Inferior parietal cortex (tissue), 1 donor: ENCODE measurements around the gene ZNF106.

Source experiments
- DNase-seq: peaks from one replicate; pipeline ENCODE4 v3.0.0-alpha.2; 2016; ENCODE audit errors: extremely low spot score

ZNF106 gene

DNA sequence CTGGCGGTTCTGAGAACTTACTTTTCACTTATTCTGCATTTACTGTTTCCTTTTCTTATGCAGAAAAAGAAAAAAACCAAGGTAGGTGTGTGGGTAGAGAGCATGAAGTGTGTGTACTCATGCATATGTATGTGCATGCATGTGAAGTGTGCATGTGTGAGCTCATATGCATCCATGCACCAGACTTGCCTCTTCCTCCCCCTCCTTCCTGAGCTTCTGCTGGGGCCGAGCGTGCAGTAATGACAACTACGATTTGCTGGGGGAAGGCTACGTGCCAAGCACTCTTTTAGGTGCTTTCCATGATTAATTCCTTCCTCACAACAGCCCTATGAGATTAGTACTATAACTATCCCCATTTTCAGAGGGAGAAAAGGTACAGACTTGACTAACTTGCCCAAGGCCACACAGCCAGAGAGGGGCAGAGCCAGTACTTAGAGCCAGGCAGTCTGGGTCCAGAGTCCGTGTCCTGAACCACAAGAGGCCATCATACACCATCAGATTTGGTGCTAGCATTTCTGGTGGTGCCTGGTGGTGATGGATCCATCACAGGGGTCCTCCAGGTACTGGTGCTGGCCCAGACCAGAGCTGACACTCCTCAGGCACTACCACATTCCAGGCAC lies 85.0 kb downstream of the ZNF106 start:
- no peak for DNase-seq

GRCh38 chr15:42404461-42405235 lies 86.3 kb downstream of the ZNF106 start:
- peak; percentile 93 for DNase-seq

- DNase-seq = no peak
Measured at GRCh38 chr15:42403389-42403788, 87.6 kb downstream of the ZNF106 start.

DNA sequence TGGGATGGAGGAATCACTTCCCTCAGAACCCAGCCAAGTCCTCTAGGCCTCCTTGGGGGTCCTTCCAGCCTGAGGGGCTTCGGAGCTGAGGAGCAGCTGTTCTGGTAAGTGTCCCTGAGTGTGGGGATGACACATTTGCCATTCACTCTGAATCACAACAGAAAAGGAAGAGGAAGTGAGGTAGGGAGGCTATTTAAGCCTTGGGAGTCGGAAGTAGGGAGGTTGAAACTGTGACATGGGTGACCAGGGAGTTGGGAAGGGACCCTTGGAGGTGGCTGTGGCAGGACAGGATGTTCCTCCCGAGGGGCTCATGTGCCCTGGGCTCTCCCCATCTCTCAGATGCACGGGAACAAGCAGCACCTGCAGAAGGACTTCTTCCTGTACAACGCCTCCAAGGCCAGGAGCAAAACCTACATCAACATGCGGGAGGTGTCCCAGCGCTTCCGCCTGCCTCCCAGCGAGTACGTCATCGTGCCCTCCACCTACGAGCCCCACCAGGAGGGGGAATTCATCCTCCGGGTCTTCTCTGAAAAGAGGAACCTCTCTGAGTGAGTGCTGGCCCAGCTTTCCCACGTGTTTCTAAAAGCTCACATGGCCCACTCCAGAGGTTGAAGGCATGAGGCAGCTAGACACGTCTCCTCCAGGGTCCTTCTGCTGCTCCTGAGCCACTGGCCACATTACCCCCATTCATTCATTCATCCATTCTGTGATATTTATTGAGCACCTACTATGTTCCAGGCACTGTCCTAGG lies 88.3 kb downstream of the ZNF106 start:
- DNase-seq = no peak

DNA sequence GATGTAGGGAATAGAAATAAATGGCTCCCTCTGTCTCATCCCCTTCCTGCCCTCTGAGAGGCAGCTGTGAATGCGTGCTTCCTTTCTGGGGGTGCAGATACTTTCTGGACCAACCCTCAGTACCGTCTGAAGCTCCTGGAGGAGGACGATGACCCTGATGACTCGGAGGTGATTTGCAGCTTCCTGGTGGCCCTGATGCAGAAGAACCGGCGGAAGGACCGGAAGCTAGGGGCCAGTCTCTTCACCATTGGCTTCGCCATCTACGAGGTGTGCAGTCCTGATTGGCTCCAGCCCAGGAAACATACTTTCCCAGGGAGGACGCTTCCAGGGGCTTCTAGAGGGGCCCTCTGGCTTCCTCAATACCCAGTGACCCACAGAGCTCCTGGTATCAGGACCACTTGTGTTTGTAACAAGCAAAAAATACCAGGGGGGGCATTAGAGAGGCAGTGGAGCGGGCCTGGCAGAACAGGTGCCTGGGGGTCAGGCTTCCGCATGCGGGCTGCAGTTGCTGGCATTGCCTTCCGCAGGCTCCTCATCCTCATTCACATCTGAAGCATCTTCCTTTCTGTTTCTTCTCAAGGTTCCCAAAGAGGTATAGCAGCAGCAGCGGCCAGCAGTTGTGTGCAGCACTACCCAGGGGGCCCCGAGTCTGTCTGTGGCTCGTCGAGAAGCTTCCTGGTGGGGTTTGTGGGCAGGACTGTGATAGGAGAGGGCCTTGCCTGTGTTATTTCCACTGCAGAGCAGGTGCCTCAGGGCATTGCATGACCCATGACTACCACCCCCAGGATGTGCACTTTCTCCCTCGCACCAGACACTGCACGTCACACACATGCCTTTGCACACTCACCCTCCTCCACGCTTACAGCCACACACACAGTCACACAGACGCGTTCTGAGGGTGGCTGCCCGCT lies 89.1 kb downstream of the ZNF106 start:
- DNase-seq = no peak

DNA sequence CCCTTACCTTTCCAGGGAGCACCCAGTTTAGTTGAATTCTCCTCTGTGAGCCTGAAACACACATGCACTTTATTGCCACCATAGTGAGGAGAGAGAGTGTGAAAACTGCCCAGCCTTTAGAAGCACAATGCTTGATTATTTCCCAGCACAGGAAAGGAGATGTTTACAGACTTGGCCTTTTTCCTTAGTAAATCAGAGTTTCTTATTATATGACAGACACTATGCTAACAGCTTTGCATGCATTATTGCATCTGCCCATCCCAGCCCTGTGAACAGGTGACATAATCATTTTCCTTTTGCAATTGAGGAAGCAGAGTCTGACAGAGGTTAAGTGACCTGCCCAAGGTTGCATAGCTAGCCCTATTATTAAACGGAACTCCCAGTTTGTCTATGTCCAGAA lies 95.1 kb downstream of the ZNF106 start:
- DNase-seq = no peak

GRCh38 chr15:42394106-42394505 lies 96.8 kb downstream of the ZNF106 start:
- no peak for DNase-seq

- no peak for DNase-seq
Measured at GRCh38 chr15:42392309-42393024, 98.5 kb downstream of the ZNF106 start.

DNA sequence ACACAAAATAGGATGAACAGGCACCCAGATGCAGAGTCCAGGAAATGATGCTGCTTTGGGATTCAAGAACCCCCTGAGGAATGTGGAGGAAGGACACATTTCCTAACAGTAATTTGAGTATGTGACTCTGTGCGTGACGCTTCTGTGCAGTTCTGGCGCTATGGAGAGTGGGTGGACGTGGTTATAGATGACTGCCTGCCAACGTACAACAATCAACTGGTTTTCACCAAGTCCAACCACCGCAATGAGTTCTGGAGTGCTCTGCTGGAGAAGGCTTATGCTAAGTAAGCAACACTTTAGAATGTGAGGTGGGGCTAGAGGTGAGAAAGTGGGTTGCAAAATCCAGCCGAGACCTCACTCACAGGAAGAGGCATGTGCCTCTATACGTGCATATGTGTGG lies 103.3 kb downstream of the ZNF106 start:
- DNase-seq = no peak

GRCh38 chr15:42385980-42386700 lies 104.8 kb downstream of the ZNF106 start:
- no peak for DNase-seq

GRCh38 chr15:42385206-42385979 lies 105.5 kb downstream of the ZNF106 start:
- peak; percentile 47 for DNase-seq

DNA sequence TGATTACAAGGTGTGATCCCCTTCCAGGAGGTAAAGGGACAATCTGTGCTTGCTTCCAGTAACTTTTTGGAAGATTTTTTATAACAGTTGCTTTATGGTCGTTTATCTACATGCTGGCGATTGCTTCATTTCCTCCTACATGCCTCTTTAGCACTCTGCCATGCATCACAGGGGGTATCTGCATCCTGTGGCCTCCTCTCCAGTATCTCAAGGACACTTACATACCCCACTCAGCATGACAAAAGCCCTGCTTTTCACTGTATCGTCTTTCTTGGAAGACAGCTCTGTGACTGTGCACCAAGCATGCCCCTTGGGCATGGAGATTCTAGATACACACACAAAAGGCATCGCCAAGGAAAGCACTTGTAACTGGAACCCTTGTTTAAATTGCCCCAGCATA lies 106.3 kb downstream of the ZNF106 start:
- no peak for DNase-seq

DNA sequence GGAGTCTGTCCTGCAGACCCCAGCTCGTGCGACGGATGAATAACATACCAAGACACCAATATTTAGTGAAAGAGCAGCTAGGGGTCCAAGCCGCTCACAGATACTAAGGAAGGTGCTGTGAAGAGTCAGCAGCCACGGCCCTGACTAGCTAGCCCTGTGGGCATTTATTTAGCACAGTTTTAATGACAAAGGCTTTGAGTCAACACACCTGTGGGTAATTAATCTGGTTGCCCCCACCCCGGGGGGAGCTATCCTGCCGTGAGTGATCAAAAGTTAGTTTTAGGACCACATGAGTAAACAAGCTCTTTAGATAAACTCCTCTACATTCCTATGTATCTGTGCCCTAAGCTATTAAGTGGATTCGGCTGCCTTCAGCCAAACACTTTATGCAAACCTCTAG lies 112.9 kb downstream of the ZNF106 start:
- no peak for DNase-seq

GRCh38 chr15:42375941-42376340 lies 115.0 kb downstream of the ZNF106 start:
- DNase-seq = no peak

- no peak for DNase-seq
Measured at GRCh38 chr15:42375252-42375651, 115.7 kb downstream of the ZNF106 start.

DNA sequence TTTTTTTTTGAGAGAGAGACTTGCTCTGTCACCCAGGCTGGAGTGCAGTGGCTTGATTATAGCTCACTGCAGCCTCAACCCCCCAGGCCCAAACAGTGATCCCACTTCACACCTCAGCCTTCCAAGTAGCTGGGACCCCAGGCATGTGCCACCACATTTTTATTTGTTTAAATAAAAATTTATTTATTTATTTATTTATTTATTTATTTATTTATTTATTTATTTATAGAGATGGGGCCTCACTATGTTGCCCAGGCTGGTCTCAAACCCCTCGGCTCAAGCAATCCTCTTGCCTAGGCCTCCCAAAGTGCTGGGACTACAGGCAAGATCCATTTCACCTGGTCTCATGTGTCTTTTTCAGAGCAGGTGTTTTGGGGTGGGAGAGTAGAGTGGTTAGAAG lies 116.1 kb downstream of the ZNF106 start:
- no peak for DNase-seq

GRCh38 chr15:42373936-42374335 lies 117.0 kb downstream of the ZNF106 start:
- DNase-seq = no peak

DNA sequence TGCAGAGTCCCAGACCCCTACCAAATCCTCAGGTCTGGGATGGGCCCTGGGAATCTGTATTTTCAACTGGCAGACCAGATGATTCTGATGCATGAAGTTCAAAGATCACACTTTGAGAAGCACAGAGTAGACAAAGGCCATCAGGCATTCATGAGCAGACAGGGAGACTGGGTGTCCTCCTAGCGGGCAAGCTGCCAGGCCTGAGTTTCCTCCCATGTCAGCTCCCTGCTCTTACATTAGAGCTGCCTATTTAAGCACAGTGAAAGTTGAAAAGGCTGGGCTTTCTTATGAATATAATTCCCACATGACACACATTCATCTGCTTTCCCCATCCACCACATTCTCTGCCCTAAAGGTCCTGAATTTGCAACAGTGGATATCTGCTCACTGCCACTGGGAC lies 117.7 kb downstream of the ZNF106 start:
- no peak for DNase-seq

DNA sequence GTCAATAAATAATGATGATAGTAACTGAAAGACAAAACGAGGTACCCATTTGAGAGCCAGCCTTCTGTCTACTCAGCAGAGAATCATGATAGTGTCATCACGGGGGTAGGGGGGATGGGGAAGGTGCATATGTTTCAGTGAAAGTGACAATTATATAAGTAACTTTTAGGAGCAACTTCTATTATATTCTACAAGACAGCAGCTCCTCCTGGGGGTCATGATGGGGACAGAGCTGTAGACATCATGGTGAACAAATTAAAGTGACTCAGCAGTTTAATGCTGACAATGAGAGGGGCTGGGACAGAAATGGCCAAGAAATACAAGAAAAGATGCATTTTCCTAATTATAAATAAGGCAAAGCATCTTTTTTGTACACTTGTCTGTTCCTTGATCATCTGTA lies 119.8 kb downstream of the ZNF106 start:
- DNase-seq = no peak

GRCh38 chr15:42368096-42368495 lies 122.8 kb downstream of the ZNF106 start:
- DNase-seq = no peak
